ENCODE data around the gene SLC23A2. TPM values are rescaled to one million over a fixed set of nuclear protein-coding genes. Genes with fewer than 3 reads are reported as not detected.
"Not testable (repeated sequence)": the region's sequence is repeated elsewhere in the genome, so short reads cannot be mapped to it uniquely, and the experiment has no call there.

SLC23A2 gene
- total RNA-seq, 4 donors from 2014 or later = 4.6 to 15.2 (median 7.9) TPM

GRCh38 chr20:4853004-4853403 is 148.3 kb downstream of the SLC23A2 start:
- TF ChIP-seq CTCF (IDR thresholded peaks at IDR 0.05) (no peak), POLR2A (IDR thresholded peaks at IDR 0.05) (no peak)
- H3K4me3 ChIP-seq (ENCODE audit: low read depth, poor library complexity, severe bottlenecking) = no peak overlapping the region
- peak in 1 of 2 donors; percentile 61 for DNase-seq (ENCODE audit: low spot score in 2 of 2)
- WGBS, 2 donors = 88 to 91% methylated on average over 15 of the region's 15 CpGs
- intact Hi-C loops (cut with DNase I; ENCODE audit: low total_unique reads) = no loop called here

GRCh38 chr20:4850960-4851359 is 150.3 kb downstream of the SLC23A2 start:
- no peak overlapping the region for H3K4me3 ChIP-seq (ENCODE audit: low read depth, poor library complexity, severe bottlenecking)
- intact Hi-C loops (cut with DNase I; ENCODE audit: low total_unique reads) = no loop called here
- 93% methylated on average over 5 of the region's 5 CpGs for WGBS, 2 donors
- peak in 1 of 2 donors; percentile 68 for DNase-seq (ENCODE audit: low spot score in 2 of 2)
- TF ChIP-seq POLR2A (IDR thresholded peaks at IDR 0.05) (no peak), CTCF (IDR thresholded peaks at IDR 0.05) (no peak)

DNA sequence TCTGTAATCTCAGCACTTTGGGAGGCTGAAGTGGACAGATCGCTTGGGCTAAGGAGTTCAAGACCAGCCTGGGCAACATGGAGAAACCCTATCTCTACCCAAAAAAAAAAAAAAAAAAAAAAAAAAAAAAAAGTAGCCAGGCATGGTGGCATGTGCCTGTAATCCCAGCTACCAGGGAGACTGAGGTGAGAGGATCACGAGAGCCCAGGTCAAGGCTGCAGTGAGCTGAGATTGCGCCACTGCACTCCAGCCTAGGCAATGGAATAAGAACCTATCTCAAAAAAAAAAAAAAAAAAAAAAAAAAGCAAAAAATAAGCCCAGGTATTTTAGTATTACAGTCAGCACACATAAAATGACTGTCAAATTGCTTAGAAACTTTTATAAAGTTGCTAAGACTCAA is 152.5 kb downstream of the SLC23A2 start:
- DNase-seq (ENCODE audit: low spot score in 2 of 2) = peak in 1 of 2 donors; percentile 48
- intact Hi-C loops (cut with DNase I; ENCODE audit: low total_unique reads); H3K4me3 ChIP-seq (ENCODE audit: low read depth, poor library complexity, severe bottlenecking): not testable (repeated sequence)
- 90 to 98% methylated on average over 3 of the region's 3 CpGs for WGBS, 2 donors

- WGBS, 2 donors = 89 to 92% methylated on average over 7 of the region's 7 CpGs
- DNase-seq (ENCODE audit: low spot score in 2 of 2) = no peak
- intact Hi-C loops (cut with DNase I; ENCODE audit: low total_unique reads) = no loop called here
- H3K4me3 ChIP-seq (ENCODE audit: low read depth, poor library complexity, severe bottlenecking) = no peak overlapping the region
- no peak for TF ChIP-seq CTCF (IDR thresholded peaks at IDR 0.05)
- TF ChIP-seq POLR2A (IDR thresholded peaks at IDR 0.05) = no peak
Measured at GRCh38 chr20:4848041-4848440, 153.3 kb downstream of the SLC23A2 start.

GRCh38 chr20:4846821-4847220 is 154.5 kb downstream of the SLC23A2 start:
- no peak overlapping the region for H3K4me3 ChIP-seq (ENCODE audit: low read depth, poor library complexity, severe bottlenecking)
- 88 to 94% methylated on average over 2 of the region's 2 CpGs for WGBS, 2 donors
- intact Hi-C loops (cut with DNase I; ENCODE audit: low total_unique reads) = no loop called here
- TF ChIP-seq POLR2A (IDR thresholded peaks at IDR 0.05) (no peak), CTCF (IDR thresholded peaks at IDR 0.05) (no peak)
- no peak for DNase-seq (ENCODE audit: low spot score in 2 of 2)

- TF ChIP-seq CTCF (IDR thresholded peaks at IDR 0.05) (no peak), POLR2A (IDR thresholded peaks at IDR 0.05) (no peak)
- intact Hi-C loops (cut with DNase I; ENCODE audit: low total_unique reads) = no loop called here
- no peak overlapping the region for H3K4me3 ChIP-seq (ENCODE audit: low read depth, poor library complexity, severe bottlenecking)
- DNase-seq (ENCODE audit: low spot score in 2 of 2) = no peak
- WGBS, 2 donors = 86 to 88% methylated on average over 8 to 9 of the region's 9 CpGs
Measured at GRCh38 chr20:4844751-4845465, 156.4 kb downstream of the SLC23A2 start.
